GM21390 (cell line): ENCODE data around the gene HDHD2.

ENCODE experiments used
- ATAC-seq: cut with Tn5 transposase; IDR thresholded peaks from one replicate; pipeline ENCODE4 v1.9.1; 2021; ENCODE audit not compliant: unreplicated experiment

The HDHD2 gene

GRCh38 chr18:47149457-47150028 is 757 bp downstream of the HDHD2 start:
- ATAC-seq = no peak

GRCh38 chr18:47146206-47146605 is 4.1 kb downstream of the HDHD2 start:
- no peak for ATAC-seq

GRCh38 chr18:47143899-47144485 is 6.3 kb downstream of the HDHD2 start:
- ATAC-seq = no peak

GRCh38 chr18:47143153-47143552 is 7.1 kb downstream of the HDHD2 start:
- ATAC-seq = no peak

GRCh38 chr18:47141289-47141688 is 9.0 kb downstream of the HDHD2 start:
- ATAC-seq = no peak

GRCh38 chr18:47121146-47121545 is 29.2 kb downstream of the HDHD2 start:
- no peak for ATAC-seq

- ATAC-seq = peak; percentile 96
These were observed 29.9 kb downstream of the HDHD2 start for GRCh38 chr18:47120428-47120827.

GRCh38 chr18:47118981-47119380 is 31.3 kb downstream of the HDHD2 start:
- ATAC-seq = no peak

- ATAC-seq = no peak
These were observed 35.1 kb downstream of the HDHD2 start for GRCh38 chr18:47115205-47115604.

- ATAC-seq = no peak
These were observed 36.3 kb downstream of the HDHD2 start for GRCh38 chr18:47113796-47114540.

- ATAC-seq = no peak
These were observed 39.6 kb downstream of the HDHD2 start for GRCh38 chr18:47110492-47111274.

- ATAC-seq = no peak
These were observed 40.6 kb downstream of the HDHD2 start for GRCh38 chr18:47109720-47110119.

GRCh38 chr18:47108998-47109405 is 41.3 kb downstream of the HDHD2 start:
- no peak for ATAC-seq

GRCh38 chr18:47108373-47108772 is 41.9 kb downstream of the HDHD2 start:
- ATAC-seq = no peak

- no peak for ATAC-seq
These were observed 50.0 kb downstream of the HDHD2 start for GRCh38 chr18:47100212-47100831.

- no peak for ATAC-seq
These were observed 54.5 kb downstream of the HDHD2 start for GRCh38 chr18:47095810-47096209.

GRCh38 chr18:47087676-47088075 is 62.6 kb downstream of the HDHD2 start:
- no peak for ATAC-seq

GRCh38 chr18:47081578-47081977 is 68.7 kb downstream of the HDHD2 start:
- ATAC-seq = no peak

GRCh38 chr18:47080872-47081271 is 69.4 kb downstream of the HDHD2 start:
- no peak for ATAC-seq

GRCh38 chr18:47077111-47077510 is 73.2 kb downstream of the HDHD2 start:
- ATAC-seq = no peak
